ENCODE data around the gene RAP2C.

- TF ChIP-seq POLR2AphosphoS5 (IDR thresholded peaks at IDR 0.05) (no peak), CTCF (IDR thresholded peaks at IDR 0.05) (no peak)
Measured at GRCh38 chrX:132236121-132236520, 16.9 kb upstream of the RAP2C start.

All from stomach (tissue), 4 donors.